Stomach (tissue), 9 donors: ENCODE results near the gene KRTAP5-4. TPM values are rescaled to one million over a fixed set of nuclear protein-coding genes. Genes with fewer than 3 reads are reported as not detected.
"Not testable (repeated sequence)": the region's sequence is repeated elsewhere in the genome, so short reads cannot be mapped to it uniquely, and the experiment has no call there.

Experiments
- DNase-seq, 2 donors: peaks; one replicate each; pipeline versions ENCODE4 v3.0.0 to v3.0.0-alpha.2; 2013 to 2019
- H3K27ac ChIP-seq, 5 donors: fragments of 200-600 bp in 4 of 5; sonication (generic) in 4 of 5; one replicate each; pipeline ENCODE4 v1.5.1; 2013 to 2019; ENCODE audit warnings: mild to moderate bottlenecking in 1 of 5, moderate library complexity in 1 of 5
- H3K27me3 ChIP-seq, 3 donors: fragments of 200-600 bp; sonication (generic); one replicate each; pipeline ENCODE4 v1.5.1; 2017 to 2019; ENCODE audit warnings: mixed run types in 1 of 3
- H3K36me3 ChIP-seq, 4 donors: fragments of 200-600 bp; sonication (generic); 1 replicate in 3 of 4; 2 replicates in 1 of 4; pipeline ENCODE4 v1.5.1; 2016 to 2019
- H3K4me1 ChIP-seq, 4 donors: fragments of 200-600 bp; sonication (generic); one replicate each; pipeline ENCODE4 v1.5.1; 2016 to 2019
- H3K4me3 ChIP-seq, 4 donors: fragments of 200-600 bp; sonication (generic) in 3 of 4; one replicate each; pipeline ENCODE4 v1.5.1; 2016 to 2019; ENCODE audit warnings: mild to moderate bottlenecking in 1 of 4
- H3K9me3 ChIP-seq, 4 donors: fragments of 200-600 bp; sonication (generic); one replicate each; pipeline ENCODE4 v1.5.1; 2016 to 2019
- CTCF ChIP-seq, 7 experiments: fragments of 450-650 bp in 4 of 7; fragments of 200-600 bp in 3 of 7; sonication (generic) in 3 of 7; IDR thresholded peaks; one replicate each; pipeline ENCODE4 v1.5.1; 2016 to 2019; ENCODE audit warnings: antibody characterized with exemption in 7 of 7, control low read depth in 2 of 7, mild to moderate bottlenecking in 1 of 7
- EP300 ChIP-seq: sonication (generic); formaldehyde crosslinking; IDR thresholded peaks from one replicate; pipeline ENCODE4 v1.6.1; 2017; ENCODE audit warnings: antibody characterized with exemption
- POLR2A ChIP-seq, 4 donors: fragments of 450-650 bp; IDR thresholded peaks; one replicate each; pipeline ENCODE4 v1.6.1; 2016; ENCODE audit warnings: antibody characterized with exemption in 4 of 4, control low read depth in 2 of 4, mild to moderate bottlenecking in 1 of 4, moderate library complexity in 1 of 4
- POLR2AphosphoS5 ChIP-seq, 3 donors: sonication (generic); formaldehyde crosslinking; IDR thresholded peaks; one replicate each; pipeline ENCODE4 v1.6.1; 2016; ENCODE audit warnings: antibody characterized with exemption in 3 of 3
- WGBS, 5 donors: extraction: QIAGEN DNeasy Blood & Tissue Kit in 3 of 5; methylation state at CpG; one replicate each; pipeline versions ENCODE4 v1.1.5 to v1.1.7; 2013 to 2018; 5-methylcytosine and 5-hydroxymethylcytosine counted together
- intact Hi-C: fragments of 100-400 bp; cut with DNase I; formaldehyde crosslinking; loops from one replicate; pipeline ENCODE4 v1.15.1; 2023; ENCODE audit warnings: low total_unique reads
- polyA plus RNA-seq, 3 donors: library from polyadenylated mRNA; stranded (reverse); fragments of 200-250 nt; gene quantifications; one replicate each; pipeline ENCODE4 v1.2.3, GENCODE V29; 2013
- total RNA-seq, 5 donors: library from RNA; depleted of rRNA; stranded (reverse); fragments of >200 nt; gene quantifications; one replicate each; pipeline versions ENCODE4 v1.1.0 to v1.2.3, GENCODE V29; 2014 to 2016
- donor health status: healthy with polysubstance abuse.
- donor health status: Bipolar disorder and iron deficiency.
- donor health status: healthy.

KRTAP5-4 gene
- total and polyA plus RNA-seq, 8 donors: not detected

GRCh38 chr11:1603629-1604028 lies 18.3 kb downstream of the KRTAP5-4 start:
- H3K9me3 ChIP-seq: no peaks in the 10 kb centered on the region
- no peak overlapping the region for H3K4me3 ChIP-seq
- no peaks in the 10 kb centered on the region for H3K4me1 ChIP-seq
- DNase-seq: no peak
- H3K36me3 ChIP-seq: no peaks in the 10 kb centered on the region
- TF ChIP-seq CTCF (IDR thresholded peaks at IDR 0.05) (no peak), EP300 (no peak), POLR2AphosphoS5 (IDR thresholded peaks at IDR 0.05) (no peak), POLR2A (IDR thresholded peaks at IDR 0.05) (no peak)
- WGBS, 5 donors: 60 to 92% (median 83%) methylated on average over 1 of the region's 1 CpG
- intact Hi-C loops: no loop called here
- H3K27ac ChIP-seq: no peak overlapping the region
- peaks cover 0 to 63% (median 13%) of the 10 kb centered on the region in 3 donors for H3K27me3 ChIP-seq

GRCh38 chr11:1601663-1602062 lies 20.3 kb downstream of the KRTAP5-4 start:
- intact Hi-C loops, H3K9me3 ChIP-seq, H3K27ac ChIP-seq, H3K4me3 ChIP-seq, H3K36me3 ChIP-seq, DNase-seq, H3K4me1 ChIP-seq: not testable (repeated sequence)
- WGBS, 5 donors: 36 to 52% (median 42%) methylated on average over 3 of the region's 3 CpGs
- peaks cover 0 to 65% (median 0%) of the 10 kb centered on the region in 3 donors for H3K27me3 ChIP-seq

GRCh38 chr11:1600626-1601025 lies 21.3 kb downstream of the KRTAP5-4 start:
- Histone ChIP-seq H3K9me3 (no peaks in the 10 kb centered on the region), H3K27me3 (peaks cover 0 to 60% (median 0%) of the 10 kb centered on the region in 3 donors), H3K4me1 (no peaks in the 10 kb centered on the region), H3K27ac (no peak overlapping the region), H3K36me3 (no peaks in the 10 kb centered on the region), H3K4me3 (no peak overlapping the region)
- 73 to 83% (median 76%) methylated on average over 5 of the region's 5 CpGs for WGBS, 5 donors
- intact Hi-C loops: no loop called here
- no peak for TF ChIP-seq POLR2A (IDR thresholded peaks at IDR 0.05)
- no peak for TF ChIP-seq CTCF (IDR thresholded peaks at IDR 0.05)
- no peak for TF ChIP-seq EP300
- no peak for TF ChIP-seq POLR2AphosphoS5 (IDR thresholded peaks at IDR 0.05)
- DNase-seq: no peak

- H3K36me3 ChIP-seq: no peaks in the 10 kb centered on the region
- no peak overlapping the region for H3K27ac ChIP-seq
- intact Hi-C loops: no loop called here
- no peaks in the 10 kb centered on the region for H3K9me3 ChIP-seq
- H3K4me3 ChIP-seq: no peak overlapping the region
- peaks cover 0 to 54% (median 0%) of the 10 kb centered on the region in 3 donors for H3K27me3 ChIP-seq
- no peak for DNase-seq
- TF ChIP-seq CTCF (IDR thresholded peaks at IDR 0.05) (no peak), EP300 (no peak), POLR2A (IDR thresholded peaks at IDR 0.05) (no peak), POLR2AphosphoS5 (IDR thresholded peaks at IDR 0.05) (no peak)
- no peaks in the 10 kb centered on the region for H3K4me1 ChIP-seq
- whole genome bisulfite sequencing, 5 donors: 59 to 83% (median 65%) methylated on average over 4 to 6 of the region's 6 CpGs
Observed at GRCh38 chr11:1598816-1599215, 23.1 kb downstream of the KRTAP5-4 start.

- H3K9me3 ChIP-seq, H3K27ac ChIP-seq, H3K4me1 ChIP-seq, intact Hi-C loops, DNase-seq, H3K36me3 ChIP-seq, H3K4me3 ChIP-seq: not testable (repeated sequence)
- H3K27me3 ChIP-seq: peaks cover 0 to 58% (median 0%) of the 10 kb centered on the region in 3 donors
- 76 to 87% (median 82%) methylated on average over 3 of the region's 3 CpGs for WGBS, 5 donors
Observed at GRCh38 chr11:1598406-1598805, 23.5 kb downstream of the KRTAP5-4 start.
